ENCODE measurements around the gene FOXL2. TPM values are rescaled to one million over a fixed set of nuclear protein-coding genes. Genes with fewer than 3 reads are reported as not detected.

The FOXL2 gene
- 6.7 TPM for total RNA-seq

DNA sequence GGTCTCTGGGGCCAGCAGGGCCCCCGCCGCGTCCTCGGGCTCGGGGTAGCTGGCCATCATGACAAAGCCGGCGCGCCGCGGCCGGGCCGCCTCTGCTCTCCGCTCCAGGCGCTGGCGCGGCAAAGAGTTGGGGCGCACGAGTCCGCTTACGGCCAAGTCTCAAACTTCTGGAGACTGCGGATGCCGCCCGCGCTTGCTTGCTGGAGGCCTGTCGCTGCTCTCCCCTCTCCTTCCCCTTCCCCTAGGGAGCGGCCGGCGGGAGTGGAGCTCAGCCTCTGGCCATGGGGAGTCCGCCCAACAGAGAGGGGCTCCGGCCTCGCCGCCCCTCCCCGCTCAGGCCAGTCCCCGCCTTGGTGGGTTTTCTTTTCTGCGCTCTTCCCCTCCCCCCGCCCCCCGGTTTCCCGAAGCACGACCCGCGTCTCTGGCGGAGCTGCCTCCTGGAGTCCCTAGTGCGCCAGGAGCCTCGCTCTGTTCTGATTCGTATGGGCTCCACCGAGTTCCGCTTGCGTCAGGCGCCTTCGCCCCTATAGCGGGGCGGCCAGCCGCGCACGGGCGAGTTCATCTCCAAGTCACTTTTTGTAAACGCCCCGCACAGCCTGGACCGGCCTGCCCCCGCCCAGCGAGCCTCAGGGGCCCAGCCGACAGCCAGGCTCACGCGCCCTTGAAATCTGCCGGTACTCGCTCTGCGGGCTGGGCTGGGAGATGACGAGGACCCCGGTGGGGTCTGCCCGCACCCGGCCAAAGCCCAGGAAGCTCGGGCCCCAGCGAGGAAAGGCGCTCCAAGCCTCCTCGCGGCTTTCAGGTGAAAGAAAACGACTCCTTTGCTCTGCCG, at the start of gene FOXL2, which contains the start of gene FOXL2NB:
Gene FOXL2, minus strand, starts transcription at position 475 of the 832 bp plus-strand sequence. Its CDS starts 415 bp downstream, at position 60.
Gene FOXL2NB, plus strand, starts transcription at position 555 of the 832 bp plus-strand sequence. Its CDS starts 148 bp downstream, at position 703.

Other genes with a start within 250 kb of the FOXL2 start
- 39.1 TPM for gene PIK3CB, start 112.2 kb downstream of the FOXL2 start, total RNA-seq
- 7.9 TPM for gene FOXL2NB, start 80 bp upstream of the FOXL2 start, total RNA-seq
- gene PRR23A, start 59.1 kb upstream of the FOXL2 start, total RNA-seq = not detected
- not detected for gene PRR23B, start 73.8 kb upstream of the FOXL2 start, total RNA-seq
- not detected for gene PRR23C, start 97.8 kb upstream of the FOXL2 start, total RNA-seq

Data from camera-type eye (tissue), 1 donor.